Choroid plexus epithelial cell (primary cell): Measurements from ENCODE around the gene PIBF1.
A peak's percentile ranks its signal among the peaks of the same experiment; 100 is the strongest.

ENCODE experiments used
- DNase-seq: peaks from one replicate; pipeline ENCODE4 v3.0.0-alpha.2; 2010; ENCODE audit warnings: low read depth
- H3K4me3 ChIP-seq: 2 replicates; pipeline ENCODE4 v1.5.1; 2011; ENCODE audit warnings: low read depth, mild to moderate bottlenecking, control low read depth, low read length, moderate library complexity
- TF ChIP-seq, protein P1 (sequence below): conservative IDR thresholded peaks from 2 replicates; pipeline ENCODE4 v1.5.1; 2011; ENCODE audit warnings: low read depth, mild to moderate bottlenecking, control low read depth, inconsistent platforms, low read length, moderate library complexity

Gene PIBF1

GRCh38 chr13:73000027-73000674 is 218.2 kb downstream of the PIBF1 start:
- H3K4me3 ChIP-seq: no peak overlapping the region
- TF ChIP-seq, protein P1, sequence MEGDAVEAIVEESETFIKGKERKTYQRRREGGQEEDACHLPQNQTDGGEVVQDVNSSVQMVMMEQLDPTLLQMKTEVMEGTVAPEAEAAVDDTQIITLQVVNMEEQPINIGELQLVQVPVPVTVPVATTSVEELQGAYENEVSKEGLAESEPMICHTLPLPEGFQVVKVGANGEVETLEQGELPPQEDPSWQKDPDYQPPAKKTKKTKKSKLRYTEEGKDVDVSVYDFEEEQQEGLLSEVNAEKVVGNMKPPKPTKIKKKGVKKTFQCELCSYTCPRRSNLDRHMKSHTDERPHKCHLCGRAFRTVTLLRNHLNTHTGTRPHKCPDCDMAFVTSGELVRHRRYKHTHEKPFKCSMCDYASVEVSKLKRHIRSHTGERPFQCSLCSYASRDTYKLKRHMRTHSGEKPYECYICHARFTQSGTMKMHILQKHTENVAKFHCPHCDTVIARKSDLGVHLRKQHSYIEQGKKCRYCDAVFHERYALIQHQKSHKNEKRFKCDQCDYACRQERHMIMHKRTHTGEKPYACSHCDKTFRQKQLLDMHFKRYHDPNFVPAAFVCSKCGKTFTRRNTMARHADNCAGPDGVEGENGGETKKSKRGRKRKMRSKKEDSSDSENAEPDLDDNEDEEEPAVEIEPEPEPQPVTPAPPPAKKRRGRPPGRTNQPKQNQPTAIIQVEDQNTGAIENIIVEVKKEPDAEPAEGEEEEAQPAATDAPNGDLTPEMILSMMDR: no peak
- DNase-seq: peak; percentile 35

- no peak overlapping the region for H3K4me3 ChIP-seq
- TF ChIP-seq, protein P1: no peak
- DNase-seq: no peak
Measured at GRCh38 chr13:73001971-73002370, 220.0 kb downstream of the PIBF1 start.

GRCh38 chr13:73011751-73012150 is 229.8 kb downstream of the PIBF1 start:
- no peak overlapping the region for H3K4me3 ChIP-seq
- TF ChIP-seq, protein P1: no peak
- DNase-seq: no peak

DNA sequence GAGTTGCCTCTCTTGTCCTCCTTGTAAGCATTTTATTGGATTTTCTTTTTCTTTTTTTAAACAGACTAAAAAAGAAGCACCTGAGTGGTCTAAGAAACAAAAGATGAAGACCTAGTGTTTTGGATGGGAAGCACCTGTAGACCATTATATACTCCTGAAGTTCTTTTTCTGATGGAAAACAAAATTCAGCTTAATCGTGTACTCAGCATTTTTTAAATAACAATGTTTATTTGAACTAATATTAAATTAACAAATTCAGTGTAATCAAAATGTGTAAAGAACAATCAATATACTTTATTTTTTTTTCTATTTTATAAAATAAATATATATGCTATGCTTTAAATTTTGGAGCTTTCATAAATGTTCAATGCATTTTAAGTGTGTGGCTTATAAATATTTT is 233.9 kb downstream of the PIBF1 start:
- no peak for DNase-seq
- TF ChIP-seq, protein P1: no peak
- no peak overlapping the region for H3K4me3 ChIP-seq

DNA sequence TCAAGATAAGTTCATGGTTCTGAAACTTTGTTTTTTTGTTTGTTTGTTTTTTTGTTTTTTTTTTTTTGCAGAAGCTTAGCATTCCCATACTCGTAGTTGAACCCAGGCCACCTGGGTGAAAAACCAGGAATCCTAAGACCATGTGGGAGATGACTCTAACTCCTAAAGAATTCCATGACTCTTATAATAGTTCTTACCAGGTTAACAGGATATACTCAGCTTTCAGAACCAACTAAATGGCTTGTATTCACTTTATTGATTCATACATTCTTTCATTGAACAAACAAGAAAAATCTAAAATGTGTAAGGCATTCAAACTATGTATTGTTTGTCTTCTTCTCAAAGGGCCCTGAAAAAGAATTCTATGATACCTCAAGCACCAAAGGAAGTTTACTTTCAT is 236.4 kb downstream of the PIBF1 start:
- TF ChIP-seq, protein P1: no peak
- H3K4me3 ChIP-seq: no peak overlapping the region
- peak; percentile 5 for DNase-seq

GRCh38 chr13:73025217-73026012 is 243.5 kb downstream of the PIBF1 start:
- peak; percentile 42 for DNase-seq
- H3K4me3 ChIP-seq: no peak overlapping the region
- TF ChIP-seq, protein P1: no peak
